NCI-H1092 treated with DMSO at 0.1 percent for 48 hours (cell line): Measurements from ENCODE around the gene NARS2.

Source experiments
- DNase-seq: peaks from one replicate; lab custom pipeline; 2025; lab: John Stamatoyannopoulos, UW

The NARS2 gene

GRCh38 chr11:78415338-78415737 lies 159.3 kb downstream of the NARS2 start:
- no peak for DNase-seq

- DNase-seq = peak; percentile 41
These were observed 160.2 kb downstream of the NARS2 start for GRCh38 chr11:78414321-78415051.

- DNase-seq = no peak
These were observed 166.0 kb downstream of the NARS2 start for GRCh38 chr11:78408619-78409018.

GRCh38 chr11:78406568-78407196 lies 168.0 kb downstream of the NARS2 start:
- no peak for DNase-seq

- no peak for DNase-seq
These were observed 168.9 kb downstream of the NARS2 start for GRCh38 chr11:78405805-78406204.

GRCh38 chr11:78403781-78404180 lies 170.9 kb downstream of the NARS2 start:
- no peak for DNase-seq

GRCh38 chr11:78402847-78403246 lies 171.8 kb downstream of the NARS2 start:
- DNase-seq = no peak

- DNase-seq = no peak
These were observed 174.0 kb downstream of the NARS2 start for GRCh38 chr11:78400702-78401101.

GRCh38 chr11:78400116-78400515 lies 174.5 kb downstream of the NARS2 start:
- no peak for DNase-seq

GRCh38 chr11:78399136-78399535 lies 175.5 kb downstream of the NARS2 start:
- DNase-seq = no peak

- no peak for DNase-seq
These were observed 175.9 kb downstream of the NARS2 start for GRCh38 chr11:78398715-78399114.

- DNase-seq = no peak
These were observed 177.3 kb downstream of the NARS2 start for GRCh38 chr11:78397398-78397797.

- DNase-seq = no peak
These were observed 179.1 kb downstream of the NARS2 start for GRCh38 chr11:78395597-78395996.

GRCh38 chr11:78392854-78393253 lies 181.8 kb downstream of the NARS2 start:
- DNase-seq = no peak

- no peak for DNase-seq
These were observed 183.2 kb downstream of the NARS2 start for GRCh38 chr11:78391424-78391823.

- no peak for DNase-seq
These were observed 183.9 kb downstream of the NARS2 start for GRCh38 chr11:78390809-78391208.

- no peak for DNase-seq
These were observed 188.3 kb downstream of the NARS2 start for GRCh38 chr11:78386215-78386941.
